Measurements from ENCODE around the gene PLA2R1. TPM values are rescaled to one million over a fixed set of nuclear protein-coding genes. Genes with fewer than 3 reads are reported as not detected.

Gene PLA2R1
- total and polyA plus RNA-seq, 9 donors = 9.9 to 33.8 (median 20.4) TPM

DNA sequence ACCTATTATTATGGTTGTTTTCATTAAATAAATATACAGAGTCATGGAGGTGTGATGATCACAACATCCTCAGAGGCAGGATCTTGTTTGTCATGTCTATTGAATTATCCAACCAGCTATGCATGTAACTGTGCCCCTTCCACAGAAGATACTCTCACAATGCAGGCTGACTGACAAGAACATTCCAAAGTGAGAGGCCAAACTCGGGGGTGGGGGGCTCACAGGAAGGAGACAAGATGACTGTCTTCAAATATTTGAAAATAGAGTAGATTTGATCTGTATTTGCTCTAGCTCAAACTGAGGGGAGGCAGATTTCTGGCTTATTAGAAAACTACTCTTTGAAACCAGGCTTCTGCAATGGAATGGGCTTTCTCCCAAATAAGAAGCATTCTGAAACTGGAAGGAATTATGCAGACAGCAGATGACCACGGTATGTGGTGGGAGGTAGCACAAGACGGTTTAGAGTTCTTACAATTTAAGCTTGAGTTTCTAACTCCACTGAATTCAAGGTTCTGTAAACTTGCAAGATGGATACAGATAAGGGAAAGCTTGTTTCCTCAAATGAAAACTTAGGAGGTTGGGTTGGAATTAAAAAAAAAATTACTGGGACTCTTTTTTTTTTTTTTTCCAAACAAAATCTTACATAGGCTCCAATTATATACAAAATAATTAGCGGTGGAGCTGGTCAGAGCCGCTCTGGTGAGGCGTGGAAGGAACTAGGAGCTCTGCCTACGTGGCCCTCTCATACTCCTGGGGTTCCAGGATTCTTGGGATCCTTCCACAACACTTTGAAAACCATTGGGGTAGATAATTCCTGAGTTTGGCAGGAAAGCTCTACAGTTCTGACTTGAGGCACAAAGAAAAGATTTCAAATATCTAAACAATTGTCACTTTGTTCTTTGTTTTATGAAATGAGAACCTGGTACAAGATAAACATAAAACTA lies 79.3 kb downstream of the PLA2R1 start:
- Histone ChIP-seq H3K4me1 (ENCODE audit: insufficient read depth) (peaks cover 3% of the 10 kb centered on the region), H3K9me3 (no peaks in the 10 kb centered on the region), H3K27me3 (no peaks in the 10 kb centered on the region), H3K4me3 (no peak overlapping the region), H3K36me3 (no peaks in the 10 kb centered on the region), H3K27ac (peak overlapping the region in 1 of 2 donors; percentile 4)
- WGBS, 3 donors = 19 to 30% (median 24%) methylated on average over 7 of the region's 7 CpGs
- intact Hi-C loops (cut with DNase I) = no loop called here
- TF ChIP-seq, protein P1, sequence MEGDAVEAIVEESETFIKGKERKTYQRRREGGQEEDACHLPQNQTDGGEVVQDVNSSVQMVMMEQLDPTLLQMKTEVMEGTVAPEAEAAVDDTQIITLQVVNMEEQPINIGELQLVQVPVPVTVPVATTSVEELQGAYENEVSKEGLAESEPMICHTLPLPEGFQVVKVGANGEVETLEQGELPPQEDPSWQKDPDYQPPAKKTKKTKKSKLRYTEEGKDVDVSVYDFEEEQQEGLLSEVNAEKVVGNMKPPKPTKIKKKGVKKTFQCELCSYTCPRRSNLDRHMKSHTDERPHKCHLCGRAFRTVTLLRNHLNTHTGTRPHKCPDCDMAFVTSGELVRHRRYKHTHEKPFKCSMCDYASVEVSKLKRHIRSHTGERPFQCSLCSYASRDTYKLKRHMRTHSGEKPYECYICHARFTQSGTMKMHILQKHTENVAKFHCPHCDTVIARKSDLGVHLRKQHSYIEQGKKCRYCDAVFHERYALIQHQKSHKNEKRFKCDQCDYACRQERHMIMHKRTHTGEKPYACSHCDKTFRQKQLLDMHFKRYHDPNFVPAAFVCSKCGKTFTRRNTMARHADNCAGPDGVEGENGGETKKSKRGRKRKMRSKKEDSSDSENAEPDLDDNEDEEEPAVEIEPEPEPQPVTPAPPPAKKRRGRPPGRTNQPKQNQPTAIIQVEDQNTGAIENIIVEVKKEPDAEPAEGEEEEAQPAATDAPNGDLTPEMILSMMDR (IDR thresholded peaks at IDR 0.05) = no peak
- no peak for TF ChIP-seq POLR2A (IDR thresholded peaks at IDR 0.05)
- DNase-seq = no peak

DNA sequence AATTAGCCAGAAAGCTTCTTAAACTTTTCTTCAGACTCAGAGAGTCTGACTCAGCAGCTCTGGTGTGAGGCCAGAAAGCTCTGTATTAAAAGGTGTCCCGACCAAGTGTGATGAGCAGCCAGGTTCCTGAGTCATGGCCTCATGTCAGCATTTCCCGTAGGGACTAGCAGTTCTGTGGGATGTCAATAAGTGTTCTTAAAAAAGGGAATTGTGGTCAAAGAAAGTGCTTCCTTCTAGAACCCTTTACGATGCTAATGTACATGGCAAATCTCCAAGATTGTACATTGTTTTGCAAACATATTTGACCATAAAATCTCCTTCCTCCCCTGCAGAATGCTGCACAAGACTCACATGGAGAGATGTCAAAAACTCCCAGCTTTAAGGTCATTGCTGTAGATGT lies 80.1 kb downstream of the PLA2R1 start:
- TF ChIP-seq POLR2A (IDR thresholded peaks at IDR 0.05) = no peak
- TF ChIP-seq, protein P1 (IDR thresholded peaks at IDR 0.05) = no peak
- TF ChIP-seq EP300 (IDR thresholded peaks at IDR 0.05) = no peak
- no peak overlapping the region for H3K4me3 ChIP-seq
- WGBS, 3 donors = 8 to 11% (median 10%) methylated on average over 3 of the region's 3 CpGs
- no peak overlapping the region for H3K27ac ChIP-seq
- H3K36me3 ChIP-seq = no peaks in the 10 kb centered on the region
- no peaks in the 10 kb centered on the region for H3K27me3 ChIP-seq
- H3K9me3 ChIP-seq = no peaks in the 10 kb centered on the region
- H3K4me1 ChIP-seq (ENCODE audit: insufficient read depth) = peaks cover 3% of the 10 kb centered on the region
- intact Hi-C loops (cut with DNase I) = no loop called here
- DNase-seq = peak in 3 of 5 donors; percentile 28 to 48 (median 46)

DNA sequence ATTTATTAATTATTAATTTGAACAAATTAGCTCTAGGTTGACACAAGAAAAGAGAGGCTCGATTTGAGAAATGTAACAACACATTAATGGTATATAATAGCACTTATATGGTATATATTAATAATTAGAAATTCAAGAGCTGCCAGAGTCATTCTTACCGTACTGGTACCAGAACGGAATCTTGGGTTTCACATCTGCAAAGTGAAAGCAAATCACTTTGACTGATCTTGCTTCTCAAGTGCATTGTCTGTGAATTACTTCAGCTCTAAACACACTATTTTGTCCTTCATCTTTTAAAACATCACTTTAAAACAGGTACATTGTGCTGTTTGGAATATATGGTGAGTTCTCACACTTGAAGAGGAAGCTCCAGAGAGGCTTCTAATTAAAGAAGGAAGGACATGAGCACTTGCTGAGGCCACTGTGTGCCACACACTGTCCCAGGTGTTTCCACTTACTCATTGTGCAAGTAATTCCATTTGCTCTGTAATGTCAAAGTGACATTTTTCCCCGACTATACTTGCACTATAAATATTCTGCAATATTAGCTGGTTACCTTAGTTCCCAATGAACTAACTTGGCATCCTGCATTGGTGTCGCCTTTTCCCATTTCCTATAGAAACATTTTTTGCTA lies 85.8 kb downstream of the PLA2R1 start:
- 85 to 87% (median 86%) methylated on average over 5 of the region's 5 CpGs for WGBS, 3 donors
- Histone ChIP-seq H3K4me1 (ENCODE audit: insufficient read depth) (no peaks in the 10 kb centered on the region), H3K4me3 (no peak overlapping the region), H3K9me3 (no peaks in the 10 kb centered on the region), H3K27ac (no peak overlapping the region), H3K36me3 (no peaks in the 10 kb centered on the region), H3K27me3 (no peaks in the 10 kb centered on the region)
- intact Hi-C loops (cut with DNase I) = no loop called here
- TF ChIP-seq EP300 (IDR thresholded peaks at IDR 0.05) = no peak
- no peak for TF ChIP-seq POLR2A (IDR thresholded peaks at IDR 0.05)
- TF ChIP-seq, protein P1 (IDR thresholded peaks at IDR 0.05) = no peak
- DNase-seq = no peak

DNA sequence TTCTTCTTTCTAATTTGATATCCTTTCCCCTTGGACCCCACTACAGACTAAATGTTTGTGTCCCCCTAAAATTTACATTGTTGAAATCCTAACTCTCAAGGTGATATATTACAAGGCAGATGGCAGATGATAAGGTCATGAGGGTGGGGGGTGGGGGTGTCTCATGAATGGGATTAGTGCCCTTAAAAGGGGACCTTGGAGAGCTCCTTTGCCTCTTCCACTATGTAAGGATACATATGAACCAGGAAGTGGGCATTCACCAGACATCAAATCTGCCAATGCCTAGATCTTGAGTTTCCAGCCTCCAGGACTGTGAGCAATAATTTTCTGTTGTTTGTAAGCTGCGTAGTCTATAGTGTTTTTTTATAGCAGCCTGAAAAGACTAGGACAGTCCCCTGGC lies 89.1 kb downstream of the PLA2R1 start:
- WGBS, 3 donors = 96 to 98% (median 97%) methylated on average over 1 of the region's 1 CpG

More for the DNA sequence above, 89.1 kb downstream of the PLA2R1 start:
- no peaks in the 10 kb centered on the region for H3K9me3 ChIP-seq
- intact Hi-C loops (cut with DNase I) = no loop called here
- no peaks in the 10 kb centered on the region for H3K36me3 ChIP-seq
- H3K27me3 ChIP-seq = no peaks in the 10 kb centered on the region
- DNase-seq = no peak
- no peak overlapping the region for H3K27ac ChIP-seq
- H3K4me3 ChIP-seq = no peak overlapping the region
- no peak for TF ChIP-seq EP300 (IDR thresholded peaks at IDR 0.05)
- no peak for TF ChIP-seq POLR2A (IDR thresholded peaks at IDR 0.05)
- H3K4me1 ChIP-seq (ENCODE audit: insufficient read depth) = no peaks in the 10 kb centered on the region

Data from ovary (tissue), 9 donors.